ENCODE data around the gene PARD3.

DNA sequence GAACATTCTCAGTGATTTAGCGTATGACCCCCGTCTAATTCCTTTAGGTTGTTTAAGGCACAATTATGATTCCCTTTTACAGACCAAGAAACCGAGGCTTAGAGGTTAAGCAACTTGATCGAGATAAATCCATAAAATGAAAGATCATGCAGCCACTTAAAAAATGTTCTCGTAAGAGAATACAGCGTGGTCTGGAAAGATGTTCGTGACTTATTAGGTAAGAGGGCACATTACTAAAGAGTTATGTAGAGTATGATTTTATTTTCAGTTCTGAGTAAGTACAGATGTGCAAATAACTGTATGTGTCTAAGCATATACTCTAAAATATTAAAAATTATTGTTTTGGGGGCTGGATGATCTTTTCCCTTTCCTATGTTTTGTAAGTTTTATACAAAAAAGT lies 575.1 kb downstream of the PARD3 start:
- TF ChIP-seq, protein P1, sequence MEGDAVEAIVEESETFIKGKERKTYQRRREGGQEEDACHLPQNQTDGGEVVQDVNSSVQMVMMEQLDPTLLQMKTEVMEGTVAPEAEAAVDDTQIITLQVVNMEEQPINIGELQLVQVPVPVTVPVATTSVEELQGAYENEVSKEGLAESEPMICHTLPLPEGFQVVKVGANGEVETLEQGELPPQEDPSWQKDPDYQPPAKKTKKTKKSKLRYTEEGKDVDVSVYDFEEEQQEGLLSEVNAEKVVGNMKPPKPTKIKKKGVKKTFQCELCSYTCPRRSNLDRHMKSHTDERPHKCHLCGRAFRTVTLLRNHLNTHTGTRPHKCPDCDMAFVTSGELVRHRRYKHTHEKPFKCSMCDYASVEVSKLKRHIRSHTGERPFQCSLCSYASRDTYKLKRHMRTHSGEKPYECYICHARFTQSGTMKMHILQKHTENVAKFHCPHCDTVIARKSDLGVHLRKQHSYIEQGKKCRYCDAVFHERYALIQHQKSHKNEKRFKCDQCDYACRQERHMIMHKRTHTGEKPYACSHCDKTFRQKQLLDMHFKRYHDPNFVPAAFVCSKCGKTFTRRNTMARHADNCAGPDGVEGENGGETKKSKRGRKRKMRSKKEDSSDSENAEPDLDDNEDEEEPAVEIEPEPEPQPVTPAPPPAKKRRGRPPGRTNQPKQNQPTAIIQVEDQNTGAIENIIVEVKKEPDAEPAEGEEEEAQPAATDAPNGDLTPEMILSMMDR (IDR thresholded peaks at IDR 0.05) = no peak
- no peak for TF ChIP-seq POLR2A (IDR thresholded peaks at IDR 0.05)
